Right kidney (tissue), 1 donor: ENCODE results near the gene DAAM1.

Source experiments
- DNase-seq: peaks from one replicate; pipeline ENCODE4 v3.0.0-alpha.2; 2016

Gene DAAM1

DNA sequence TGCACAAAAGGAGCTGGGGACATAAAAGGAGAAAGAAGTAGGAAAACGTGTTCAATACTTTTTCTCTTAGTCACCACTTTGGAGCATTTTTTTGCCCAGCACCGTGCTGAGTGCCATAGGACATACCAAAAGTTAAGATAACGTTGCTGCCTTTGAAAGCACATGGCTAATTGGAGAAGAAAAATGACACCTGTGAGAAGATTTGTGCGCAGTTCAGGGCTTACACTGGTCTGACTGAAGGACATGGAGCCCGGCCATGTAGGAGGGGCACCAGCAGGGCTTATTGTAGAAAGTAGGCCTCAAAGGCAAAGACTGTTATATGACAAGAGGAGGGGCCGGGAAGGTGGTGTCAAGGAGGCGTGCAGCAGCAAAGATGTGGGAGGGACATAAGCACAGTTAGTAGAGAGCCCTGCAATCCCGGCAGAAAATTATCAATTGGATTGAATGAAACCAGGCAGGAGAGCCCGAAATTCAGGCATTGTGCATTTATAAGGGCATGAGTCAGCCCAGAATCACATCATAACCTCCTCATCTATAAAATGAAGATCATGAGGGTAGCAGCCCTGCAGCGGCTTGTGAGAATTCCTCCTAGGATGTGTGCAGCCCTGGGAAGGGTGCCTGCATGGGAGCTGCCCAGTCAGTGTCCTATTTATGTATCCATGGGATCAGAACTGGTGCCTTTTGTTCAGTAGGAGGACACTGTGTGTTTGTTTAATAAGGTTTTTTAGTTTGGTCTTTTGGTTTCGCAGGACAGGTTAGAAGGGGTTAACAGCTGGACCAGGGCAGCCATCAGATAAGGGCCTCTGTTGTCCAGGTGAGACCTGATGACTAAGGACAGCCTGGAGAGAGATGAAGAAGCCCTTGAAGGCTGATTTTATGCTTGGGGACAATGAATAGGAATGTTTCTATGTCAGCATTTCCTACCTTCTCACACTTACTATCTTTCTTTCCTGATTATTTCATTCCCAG, 154.3 kb downstream of the DAAM1 start:
- no peak for DNase-seq

DNA sequence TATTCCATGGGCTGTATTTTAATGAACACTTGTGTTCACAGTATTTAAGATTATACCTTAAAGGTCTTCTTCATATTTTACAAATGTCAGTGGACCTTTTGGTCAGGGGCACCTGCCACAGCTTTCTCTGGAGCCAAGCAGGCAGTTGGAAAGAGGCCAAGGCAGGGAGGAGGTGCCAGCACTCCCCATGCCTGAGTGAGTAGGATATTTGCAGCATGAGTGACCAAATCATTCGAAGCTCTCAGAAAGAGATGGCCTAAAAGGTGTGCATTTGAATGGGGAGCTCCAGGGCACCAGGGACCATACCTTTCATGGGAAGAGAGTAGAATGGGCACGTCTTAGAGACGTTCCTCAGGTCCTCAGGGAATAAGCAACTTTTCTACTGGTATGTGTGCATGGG, 155.1 kb downstream of the DAAM1 start:
- peak; percentile 30 for DNase-seq

DNA sequence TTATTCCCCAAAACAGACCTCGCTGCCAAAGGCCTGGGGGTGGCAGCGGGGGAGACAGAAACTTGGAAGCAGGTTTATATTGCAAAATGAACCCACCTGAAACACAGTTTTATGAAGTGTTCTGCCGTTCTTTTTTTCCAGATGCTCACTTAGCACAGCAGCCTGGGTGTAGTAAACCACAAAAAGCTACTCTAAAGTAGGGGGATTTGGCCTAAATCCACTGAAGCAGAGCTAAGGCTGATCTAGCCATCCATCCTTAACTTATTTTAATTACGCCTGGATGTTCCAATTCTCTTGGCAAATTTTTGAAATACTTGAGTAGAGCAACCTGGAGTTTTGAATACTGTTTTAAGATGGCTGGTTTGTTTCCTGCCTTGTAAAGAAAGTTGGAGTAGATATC, 155.5 kb downstream of the DAAM1 start:
- DNase-seq, result no peak

DNA sequence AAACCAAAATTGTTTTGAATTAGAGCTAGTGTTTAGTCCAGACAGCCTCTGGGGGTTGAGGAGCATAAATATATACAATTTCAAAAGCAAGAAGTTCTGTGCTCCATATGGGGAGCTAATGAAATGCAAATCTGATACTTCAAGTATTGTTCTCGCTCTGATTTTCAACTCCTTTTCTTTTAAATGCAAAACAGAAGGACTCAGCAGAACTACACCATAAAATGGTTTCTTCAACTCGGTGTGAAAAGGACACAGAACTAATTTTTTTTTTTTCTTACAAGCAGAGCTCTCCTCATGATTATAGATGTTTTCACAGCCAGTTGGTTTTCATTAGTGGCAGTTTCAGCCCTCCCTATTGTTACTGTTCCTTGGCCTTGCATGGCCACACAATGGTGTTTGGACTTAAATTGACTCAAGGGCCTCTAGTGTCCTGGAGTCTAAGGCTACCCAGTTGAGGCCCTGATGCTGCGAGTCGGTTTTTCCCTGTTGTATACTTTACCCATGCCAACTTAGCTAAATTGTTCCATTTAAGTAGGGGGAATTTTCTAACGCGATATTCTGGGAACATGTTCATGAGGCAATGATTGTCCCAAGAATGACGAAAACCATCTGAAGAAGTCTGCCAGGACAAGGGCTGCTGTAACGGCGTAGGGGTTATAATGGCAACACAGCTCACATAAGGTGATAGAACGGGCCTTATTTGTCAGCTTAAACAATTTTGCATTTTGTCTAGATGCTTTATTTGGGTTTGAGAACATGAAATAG, 156.4 kb downstream of the DAAM1 start:
- no peak for DNase-seq

DNA sequence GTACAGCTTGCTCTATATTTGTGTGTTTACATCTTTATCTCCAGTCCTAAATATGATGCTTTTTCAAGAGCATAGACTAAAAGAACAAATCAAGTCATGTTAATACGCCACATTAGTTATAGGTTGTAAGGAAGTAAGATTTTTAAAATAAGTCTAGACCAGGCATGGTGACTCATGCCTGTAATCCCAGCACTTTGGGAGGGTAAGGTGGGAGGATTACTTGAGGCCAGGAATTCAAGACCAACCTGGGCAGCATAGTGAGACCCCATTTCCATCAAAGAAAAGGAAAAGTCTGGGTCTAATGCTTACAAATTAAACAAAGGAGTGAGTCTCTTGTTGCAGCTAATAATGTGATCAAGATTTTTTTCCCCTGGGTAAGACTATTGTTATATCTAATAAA, 157.9 kb downstream of the DAAM1 start:
- DNase-seq, result no peak

DNA sequence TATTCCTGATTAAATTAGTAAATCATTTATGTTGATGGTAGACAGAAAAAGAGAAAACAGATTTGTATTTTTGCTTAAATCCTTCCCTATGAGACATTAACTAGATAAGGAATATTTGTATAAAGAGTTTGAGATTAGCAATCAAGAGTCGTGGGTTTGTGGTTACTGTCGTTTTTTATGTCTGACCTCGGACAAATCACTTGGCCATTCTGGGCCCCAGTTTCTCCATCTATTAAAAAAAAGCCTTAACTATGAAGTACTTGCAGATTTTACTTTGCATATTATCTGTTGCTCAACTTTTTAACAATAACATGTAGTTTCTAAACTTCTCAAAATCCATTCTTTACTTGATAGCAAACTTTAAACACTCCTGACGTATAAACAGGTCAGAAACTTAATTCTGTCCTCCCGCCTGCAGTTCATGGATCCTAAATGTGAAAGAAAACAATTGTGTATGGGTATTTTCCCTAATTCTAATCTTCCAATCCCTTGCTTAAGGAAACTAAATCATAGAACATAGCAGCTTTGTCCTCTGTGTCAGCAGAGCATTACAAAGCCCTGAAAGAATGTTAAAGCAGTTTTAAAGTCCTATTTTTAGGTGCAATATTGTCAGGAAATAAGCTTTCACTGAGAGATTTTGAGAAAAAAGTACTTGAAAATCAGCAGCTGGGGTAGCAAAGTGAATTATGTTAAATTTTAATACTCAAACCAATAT, 158.5 kb downstream of the DAAM1 start:
- no peak for DNase-seq

DNA sequence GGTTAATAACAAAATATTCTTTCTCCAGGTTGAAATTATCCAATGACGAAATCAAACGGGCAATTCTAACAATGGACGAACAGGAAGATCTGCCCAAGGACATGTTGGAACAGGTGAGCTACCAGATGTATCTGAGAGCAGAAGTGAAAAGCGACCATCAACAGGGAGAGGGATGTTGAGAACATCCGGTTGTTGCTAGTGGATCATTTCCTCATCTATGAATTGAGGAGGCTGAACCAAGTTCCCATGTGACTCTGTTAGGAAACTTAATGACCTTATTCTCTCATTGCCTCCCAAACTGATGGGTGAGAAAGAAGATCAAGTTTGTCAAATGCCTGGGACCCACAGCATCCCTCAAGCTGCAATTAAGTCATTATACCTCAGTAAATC, 159.0 kb downstream of the DAAM1 start:
- no peak for DNase-seq

DNA sequence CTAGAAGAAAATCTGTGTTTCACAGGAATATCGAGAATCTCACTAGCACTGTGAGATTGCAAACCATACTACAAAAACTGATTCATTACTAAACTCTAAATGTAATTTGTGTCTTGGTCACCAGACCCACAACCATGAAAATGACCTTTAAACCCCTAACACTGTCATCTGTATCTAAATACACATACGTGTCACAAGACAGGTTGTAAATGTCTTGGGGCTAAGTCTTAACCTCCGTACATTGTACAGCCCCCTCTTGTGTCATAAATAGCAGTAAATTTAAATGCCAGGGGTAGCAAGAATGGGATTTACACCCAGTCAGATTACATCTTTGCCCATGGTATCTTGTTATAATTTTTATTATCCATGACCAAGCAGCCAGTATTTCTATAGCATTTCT, 159.4 kb downstream of the DAAM1 start:
- no peak for DNase-seq

DNA sequence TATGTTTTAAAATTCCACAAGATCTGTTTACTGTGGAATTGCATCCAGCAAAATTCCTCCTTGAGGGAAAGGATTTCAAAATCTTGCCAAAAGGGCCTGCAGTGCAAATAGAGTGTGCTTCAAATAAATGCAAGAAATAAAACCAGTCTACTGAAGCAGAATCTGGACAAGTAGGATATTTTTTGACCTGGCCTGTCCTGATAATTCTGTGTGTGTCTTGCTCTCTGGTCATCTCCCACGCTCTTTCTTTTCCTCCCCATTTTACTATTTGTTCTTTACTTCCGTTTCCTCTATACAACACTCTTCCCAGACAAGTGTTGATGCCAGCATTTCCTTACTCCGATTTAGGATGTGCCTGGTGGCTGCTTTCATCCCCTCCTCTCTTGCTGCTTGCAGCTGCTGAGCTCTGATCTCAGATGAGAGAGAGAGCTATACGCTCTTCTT, 160.8 kb downstream of the DAAM1 start:
- no peak for DNase-seq

DNA sequence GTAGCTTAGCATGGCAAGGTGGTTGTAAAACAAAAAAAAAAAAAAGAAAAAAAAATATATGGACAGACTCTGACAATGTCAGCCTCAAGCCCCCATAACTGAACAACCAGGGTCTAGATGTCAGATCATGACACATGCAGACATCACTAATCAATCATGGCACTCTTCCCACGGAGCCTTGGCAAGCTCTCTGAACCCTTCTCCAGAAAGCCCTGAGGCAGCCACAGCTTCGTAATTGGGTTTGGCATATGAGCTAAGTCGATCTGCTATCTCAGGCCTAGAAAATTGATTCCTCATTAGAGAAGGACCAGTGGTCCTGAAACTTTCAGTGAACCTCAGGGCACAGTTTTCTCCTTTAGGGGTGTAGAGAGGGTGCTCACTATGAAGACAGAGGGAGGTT, 164.5 kb downstream of the DAAM1 start:
- DNase-seq, result no peak

DNA sequence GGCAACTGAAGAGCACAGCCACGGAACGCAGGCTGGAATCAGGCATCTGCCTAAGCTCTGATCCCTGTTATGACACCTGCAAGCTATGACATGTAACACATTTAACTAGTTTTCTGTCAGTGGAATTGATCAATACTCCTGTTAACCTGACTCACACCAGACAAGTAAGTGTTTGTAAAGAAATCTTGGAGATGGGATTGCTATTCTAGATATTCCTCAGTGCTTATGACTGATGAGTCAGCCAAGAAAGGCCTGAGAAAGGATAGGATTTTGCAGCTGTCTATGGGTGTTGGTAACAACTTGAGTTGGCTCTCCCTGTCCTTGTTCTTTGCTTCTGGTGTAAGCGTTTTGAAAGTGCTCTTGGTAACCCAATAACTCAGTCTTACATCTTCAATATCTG, 166.2 kb downstream of the DAAM1 start:
- DNase-seq, result no peak

DNA sequence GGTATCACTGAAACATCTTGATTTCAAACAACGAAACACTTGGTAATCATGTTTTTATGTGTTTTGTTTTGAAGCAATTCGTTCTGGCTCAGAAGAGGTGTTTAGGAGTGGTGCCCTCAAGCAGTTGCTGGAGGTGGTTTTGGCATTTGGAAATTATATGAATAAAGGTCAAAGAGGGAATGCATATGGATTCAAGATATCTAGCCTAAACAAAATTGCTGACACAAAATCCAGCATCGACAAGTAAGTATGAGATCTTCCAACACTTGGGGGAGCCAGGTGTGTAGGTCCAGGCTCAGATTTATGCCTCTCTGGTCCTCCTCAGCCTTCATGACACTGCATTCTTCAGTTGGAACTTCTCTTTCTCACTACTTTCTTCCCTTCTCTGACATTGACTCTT, 166.6 kb downstream of the DAAM1 start:
- no peak for DNase-seq

DNA sequence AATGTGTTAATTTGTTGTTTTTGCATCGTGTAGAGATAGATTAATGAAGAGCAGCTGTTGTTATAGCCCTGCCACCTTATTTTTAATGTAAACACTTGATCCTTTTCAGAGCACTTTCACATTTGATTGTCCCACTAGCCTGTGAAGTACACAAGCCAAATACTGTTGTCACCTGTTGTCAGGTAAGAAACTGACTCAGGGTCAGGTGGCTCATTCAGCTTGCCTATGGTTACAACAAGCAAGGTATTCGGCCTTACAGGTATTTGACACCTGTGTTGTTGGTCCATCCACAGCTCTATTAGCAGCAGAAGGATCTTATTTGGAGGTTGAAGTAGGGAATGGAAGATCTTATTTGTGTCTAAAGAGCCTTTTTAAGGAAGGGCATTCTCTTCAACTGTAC, 167.8 kb downstream of the DAAM1 start:
- no peak for DNase-seq

DNA sequence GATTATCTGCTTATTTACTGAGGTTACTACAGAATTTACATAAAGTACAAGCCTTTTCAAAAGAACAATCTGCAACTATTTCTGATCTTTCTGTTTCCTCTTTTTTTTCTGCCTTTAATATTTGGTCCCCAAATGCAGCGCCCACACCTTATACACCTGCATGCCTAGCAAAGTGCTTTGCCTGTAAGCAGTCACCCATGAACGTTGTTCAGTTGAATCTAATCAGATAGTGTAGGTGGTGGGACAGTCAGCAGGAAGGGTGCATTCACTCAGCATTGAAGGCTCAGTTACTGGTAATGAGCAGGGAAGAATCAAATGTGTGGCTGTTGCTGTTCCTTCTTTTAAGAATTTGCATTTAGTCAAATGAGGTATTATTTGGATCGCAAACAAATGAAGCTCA, 168.3 kb downstream of the DAAM1 start:
- DNase-seq, result no peak

DNA sequence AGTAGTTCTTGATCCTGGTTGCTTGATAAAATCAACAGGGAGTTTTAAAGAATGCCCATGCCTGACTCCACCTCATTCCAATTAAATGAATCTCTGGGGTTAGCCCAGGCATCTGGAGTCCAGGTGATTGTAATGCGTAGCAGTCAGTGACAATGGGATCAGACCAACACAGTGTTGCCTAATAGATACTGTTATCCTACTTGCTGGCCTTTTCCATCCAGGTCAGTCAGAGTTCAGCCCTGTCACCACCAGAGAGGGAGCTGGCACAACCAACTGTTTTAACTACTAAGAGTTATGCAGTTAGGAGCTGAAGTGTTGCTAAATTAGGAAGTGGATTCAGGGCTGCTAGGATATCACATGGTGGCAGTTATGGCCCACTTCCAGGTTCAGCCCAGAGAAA, 169.6 kb downstream of the DAAM1 start:
- no peak for DNase-seq

DNA sequence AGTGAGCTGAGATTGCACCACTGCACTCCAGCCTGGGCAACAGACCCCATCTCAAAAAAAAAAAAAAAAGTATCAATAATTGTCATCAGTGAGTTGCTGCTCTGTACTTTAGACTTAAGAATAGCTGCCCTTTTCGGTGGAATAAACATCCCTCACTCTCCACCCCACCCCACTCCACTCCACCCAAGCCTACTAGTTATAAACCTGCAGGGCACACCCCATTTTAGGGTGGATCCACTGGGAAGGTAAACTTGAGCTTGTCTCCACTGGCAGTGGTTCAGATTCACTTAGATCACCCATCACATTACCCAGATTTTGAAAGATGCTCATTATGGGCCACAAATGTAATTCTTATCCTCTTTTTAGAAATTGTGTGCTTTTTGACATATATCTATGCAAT, 170.3 kb downstream of the DAAM1 start:
- no peak for DNase-seq

DNA sequence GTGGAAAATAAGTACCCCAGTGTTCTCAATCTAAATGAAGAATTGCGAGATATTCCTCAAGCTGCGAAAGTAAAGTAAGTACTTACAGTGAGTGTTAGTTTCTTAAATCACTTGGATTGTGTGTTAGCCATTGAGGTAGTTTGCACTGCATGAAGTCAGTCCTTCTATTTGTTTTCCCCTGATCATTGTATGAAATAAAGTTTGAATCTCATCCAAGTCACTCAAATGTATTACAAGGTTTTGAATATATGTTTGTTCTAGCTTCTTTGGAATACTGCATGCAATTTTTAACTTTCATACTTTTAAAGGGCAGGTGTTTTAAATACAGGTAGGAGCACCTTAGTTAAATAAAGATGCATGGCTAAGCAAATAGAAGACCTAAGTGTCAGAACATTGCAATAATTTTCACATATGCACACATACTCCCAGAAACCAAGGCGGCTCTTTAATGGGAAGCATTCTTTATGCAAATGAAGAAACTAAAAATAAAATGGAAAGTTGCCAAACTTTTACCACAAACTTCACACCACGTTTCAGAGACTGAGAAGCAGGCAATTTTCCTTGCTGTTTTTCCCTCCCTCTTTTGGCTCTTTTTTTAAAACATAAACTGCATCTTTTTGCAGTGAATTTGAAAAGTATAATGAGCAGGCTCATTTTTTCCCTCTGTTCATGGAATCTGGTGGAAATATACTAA, 171.1 kb downstream of the DAAM1 start:
- no peak for DNase-seq

DNA sequence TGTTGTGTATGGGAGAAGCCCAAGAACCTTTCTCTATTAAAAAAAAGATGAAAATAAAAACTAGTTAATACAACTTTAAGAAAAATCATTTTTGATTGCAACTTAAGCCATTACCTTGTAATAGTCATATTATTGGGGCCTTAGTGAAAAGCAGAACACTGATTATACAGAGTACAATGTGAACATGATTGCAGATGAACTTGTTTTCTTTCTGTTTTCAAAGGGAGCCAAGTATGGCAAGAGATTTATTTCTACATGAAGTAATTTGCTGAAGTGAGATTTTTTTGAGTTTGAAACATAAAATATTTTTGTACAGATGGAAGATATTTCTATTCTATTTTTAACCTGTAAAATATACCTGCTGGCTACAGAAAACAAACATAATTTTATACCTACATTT, 171.8 kb downstream of the DAAM1 start:
- no peak for DNase-seq

DNA sequence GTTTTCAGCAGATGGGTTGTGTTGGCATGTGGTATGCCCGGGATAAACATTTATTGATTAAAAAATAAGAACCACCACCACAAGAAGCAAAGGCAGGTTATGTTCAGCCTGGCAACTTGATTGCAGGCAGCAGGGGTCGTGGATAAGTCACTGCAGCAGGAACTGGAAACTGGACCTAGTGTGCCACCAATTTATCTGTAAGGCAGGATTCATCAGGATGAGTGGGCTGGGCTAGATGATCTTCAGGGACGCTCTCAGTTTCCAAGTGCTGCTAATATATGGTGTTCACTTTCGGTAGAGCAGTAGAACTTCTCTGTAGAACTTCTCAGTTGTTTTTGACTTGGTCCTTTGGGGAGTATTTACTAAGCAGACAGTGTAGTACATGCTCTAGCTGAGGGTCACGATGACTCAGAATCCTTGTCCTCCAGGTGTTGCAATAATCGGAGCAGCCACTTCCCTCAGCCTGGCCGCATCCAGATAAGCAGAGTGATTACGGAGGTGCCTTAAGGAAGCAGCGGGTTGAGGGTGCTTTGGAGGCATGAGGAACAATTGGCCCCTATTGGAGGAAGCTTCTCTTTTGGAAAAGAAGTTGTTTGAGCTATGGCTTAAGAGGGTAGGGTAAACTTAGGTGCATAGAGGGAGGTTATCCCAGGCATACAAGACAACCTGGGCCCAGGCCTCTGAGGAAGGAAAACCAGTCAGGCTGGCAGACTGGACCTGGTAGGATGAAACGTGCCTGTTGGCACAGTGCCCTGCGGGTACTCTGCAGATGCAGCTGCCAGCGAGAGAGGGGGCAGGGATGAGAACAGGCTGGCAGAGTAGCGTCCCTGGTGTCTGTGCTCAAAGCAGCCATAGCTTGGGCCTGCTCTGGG, 172.7 kb downstream of the DAAM1 start:
- DNase-seq, result no peak

DNA sequence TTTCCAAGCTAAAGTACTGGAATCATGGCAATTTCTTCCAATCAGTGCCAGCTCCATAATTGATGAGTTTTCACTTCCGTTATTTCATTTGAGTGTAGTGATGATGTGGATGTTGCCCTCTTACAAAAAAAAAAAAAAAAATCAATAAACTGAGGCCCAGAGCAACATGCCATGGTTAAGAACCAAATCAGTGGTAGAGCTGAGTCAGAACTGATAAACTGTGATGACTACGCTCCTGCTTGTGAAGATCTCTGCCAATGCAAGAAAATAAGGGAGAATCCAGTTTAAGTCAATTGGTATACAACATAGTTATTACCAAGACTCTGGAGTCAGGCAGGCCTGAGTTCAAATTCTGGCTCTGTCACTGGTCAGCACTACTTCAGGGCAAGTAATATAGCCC, 174.0 kb downstream of the DAAM1 start:
- DNase-seq, result no peak

DNA sequence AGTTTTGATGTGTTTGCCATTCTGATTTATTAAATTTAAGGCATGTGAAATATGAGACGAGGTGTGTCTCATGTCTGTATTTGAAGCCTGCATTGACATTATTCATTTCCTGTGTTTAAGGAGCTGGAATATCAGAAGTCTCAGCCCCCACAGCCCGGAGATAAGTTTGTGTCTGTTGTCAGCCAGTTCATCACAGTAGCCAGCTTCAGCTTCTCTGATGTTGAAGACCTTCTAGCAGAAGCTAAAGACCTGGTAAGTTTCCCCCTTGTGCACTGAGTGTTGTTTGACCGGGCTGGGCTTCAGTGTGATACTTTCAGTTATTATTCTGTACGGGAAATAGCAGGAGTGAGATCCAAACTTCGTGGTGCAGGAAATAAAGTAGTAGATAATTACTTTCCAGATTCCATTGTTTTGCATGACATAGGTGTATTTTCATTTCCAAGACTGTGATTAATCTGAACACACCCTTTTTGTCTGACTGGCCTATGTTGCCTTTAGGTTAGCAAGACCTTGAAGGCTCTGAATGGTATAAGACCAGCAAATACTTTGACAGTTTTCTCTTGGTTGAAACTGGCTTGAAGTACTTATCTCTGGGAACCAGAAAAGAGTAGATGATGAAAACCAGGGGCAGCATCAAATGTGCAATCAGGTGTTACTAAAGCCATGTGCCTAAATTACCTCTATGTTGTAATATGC, 175.2 kb downstream of the DAAM1 start:
- DNase-seq, result no peak
